K562 (cell line): ENCODE results near the gene ARHGAP12. TPM values are rescaled to one million over a fixed set of nuclear protein-coding genes. Genes with fewer than 3 reads are reported as not detected.

Experiments used
- ATAC-seq: fragments of 200-7000 bp; cut with Tn5 transposase; 3 replicates; pipeline ENCODE4 v1.9.1; 2020; ENCODE audit warnings: moderate library complexity
- BruUV-seq: library from RNA; stranded (reverse); fragments of 400-500 nt; replicated peaks from 2 replicates; lab custom pipeline; 2021; lab: Mats Ljungman, UMichigan
- CTCF ChIA-PET: fragments of 300-600 bp; formaldehyde crosslinking; extraction: SDS; loops from one replicate; lab custom pipeline; 2021; ENCODE audit warnings: low intra/inter-chr PET ratio; lab: Yijun Ruan, JAX
- POLR2A ChIA-PET: fragments of 300-600, 350-650 bp; sonication (Branson Sonifier 250); formaldehyde crosslinking; extraction: SDS; loops from one replicate; lab custom pipeline; 2021; ENCODE audit warnings: antibody characterized with exemption, inconsistent platforms; lab: Yijun Ruan, JAX
- DNase-seq, 4 experiments: peaks; one replicate each; pipeline versions ENCODE4 v3.0.0 to v3.0.0-alpha.2; 2011 to 2018; ENCODE audit warnings: low spot score in 3 of 4, mixed read lengths in 3 of 4; ENCODE audit errors: extremely low read depth in 1 of 4
- FAIRE-seq: peaks from 2 replicates; lab custom pipeline; 2011; peaks lifted over from hg19 to GRCh38; lab: Jason Lieb, UNC
- H2AFZ ChIP-seq: 2 replicates; pipeline ENCODE4 v1.6.0; 2011; ENCODE audit warnings: low read depth, low read length, control low read depth, inconsistent platforms
- H3K27ac ChIP-seq: fragments of 200-600 bp; 3 replicates; pipeline ENCODE4 v1.8.0; 2011; ENCODE audit warnings: low read depth, mild to moderate bottlenecking, control low read depth, inconsistent platforms, low read length, moderate library complexity, mixed read lengths; ENCODE audit errors: extremely low read depth
- H3K27me3 ChIP-seq, 2 experiments: fragments of 300-600 bp in 1 of 2; 2 replicates in 1 of 2; 3 replicates in 1 of 2; pipeline versions ENCODE4 v1.6.0 to v1.8.0; 2011; ENCODE audit warnings: inconsistent platforms in 2 of 2, low read length in 2 of 2, mild to moderate bottlenecking in 1 of 2, mixed read lengths in 1 of 2, moderate library complexity in 1 of 2; ENCODE audit not compliant: control insufficient read depth in 2 of 2, insufficient read depth in 2 of 2
- H3K36me3 ChIP-seq: fragments of 300-600 bp; 3 replicates; pipeline ENCODE4 v1.8.0; 2011; ENCODE audit warnings: mild to moderate bottlenecking, low read length, inconsistent platforms; ENCODE audit not compliant: control insufficient read depth, insufficient read depth
- H3K4me1 ChIP-seq, 2 experiments: fragments of 200-600 bp in 1 of 2; replicated peaks in 1 of 2; 2 replicates in 1 of 2; 3 replicates in 1 of 2; pipeline versions ENCODE4 v1.5.1 to v1.8.0; 2011; ENCODE audit warnings: inconsistent platforms in 2 of 2, low read length in 2 of 2, mild to moderate bottlenecking in 1 of 2, mixed read lengths in 1 of 2, moderate library complexity in 1 of 2; ENCODE audit not compliant: control insufficient read depth in 2 of 2, insufficient read depth in 2 of 2
- H3K4me2 ChIP-seq: 2 replicates; pipeline ENCODE4 v1.6.1; 2011; ENCODE audit warnings: low read length, control low read depth, inconsistent platforms, mixed read lengths; ENCODE audit not compliant: insufficient read depth
- H3K4me3 ChIP-seq: fragments of 200-600 bp; sonication (generic), shearing (Covaris generic); 2 replicates; pipeline ENCODE4 v1.5.1; 2016; ENCODE audit warnings: control low read depth, inconsistent platforms
- H3K79me2 ChIP-seq: fragments of 200-600 bp; 3 replicates; pipeline ENCODE4 v1.8.0; 2011; ENCODE audit warnings: low read length, inconsistent platforms; ENCODE audit not compliant: control insufficient read depth, insufficient read depth
- H3K9ac ChIP-seq, 2 experiments: 2 replicates each; pipeline versions ENCODE4 v1.6.0 to v1.6.1; 2011; ENCODE audit warnings: low read depth in 2 of 2, low read length in 2 of 2, control low read depth in 1 of 2, inconsistent platforms in 1 of 2, mild to moderate bottlenecking in 1 of 2, mixed read lengths in 1 of 2; ENCODE audit not compliant: insufficient read depth in 1 of 2
- H3K9me1 ChIP-seq: one replicate; pipeline ENCODE4 v1.6.0; 2011; ENCODE audit warnings: inconsistent platforms, mild to moderate bottlenecking, low read length, moderate library complexity; ENCODE audit not compliant: control insufficient read depth, insufficient read depth
- H3K9me3 ChIP-seq: replicated peaks from 2 replicates; pipeline ENCODE4 v1.5.1; 2011; ENCODE audit warnings: low read depth, low read length, inconsistent platforms; ENCODE audit not compliant: control insufficient read depth, insufficient read depth
- H4K20me1 ChIP-seq: replicated peaks from 2 replicates; pipeline ENCODE4 v1.6.1; 2011; ENCODE audit warnings: low read length, inconsistent platforms, mixed read lengths; ENCODE audit not compliant: control insufficient read depth, insufficient read depth
- BCLAF1 ChIP-seq, 2 experiments: fragments of 450-650 bp in 1 of 2; IDR thresholded peaks; 2 replicates each; pipeline ENCODE4 v1.6.1; 2011 to 2017; ENCODE audit warnings: low read depth in 2 of 2, antibody characterized with exemption in 1 of 2, borderline replicate concordance in 1 of 2, low read length in 1 of 2, mild to moderate bottlenecking in 1 of 2, mixed read lengths in 1 of 2; ENCODE audit not compliant: control insufficient read depth in 1 of 2
- CBX8 ChIP-seq: fragments of 200-600 bp; sonication (generic); IDR thresholded peaks from 2 replicates; pipeline ENCODE4 v1.6.1; 2012; ENCODE audit warnings: borderline replicate concordance, mixed run types, low read depth, mild to moderate bottlenecking, moderate library complexity, mixed read lengths, low read length, control low read depth, inconsistent platforms; ENCODE audit not compliant: poor library complexity, severe bottlenecking; ENCODE audit errors: extremely low read depth
- CEBPB ChIP-seq: fragments of 450-650 bp; IDR thresholded peaks from 2 replicates; pipeline ENCODE4 v1.6.1; 2016; ENCODE audit warnings: missing genetic modification characterization, missing compliant biosample characterization
- CHCHD3 ChIP-seq: fragments of 250-450 bp; sonication (Bioruptor Pico); IDR thresholded peaks from 2 replicates; pipeline ENCODE4 v2.1.2; 2022; ENCODE audit warnings: mild to moderate bottlenecking
- CHD4 ChIP-seq: fragments of 200-600 bp; sonication (generic); IDR thresholded peaks from 3 replicates; pipeline ENCODE4 v1.6.1; 2012; ENCODE audit warnings: low read depth, mild to moderate bottlenecking, mixed read lengths, low read length, inconsistent platforms; ENCODE audit not compliant: insufficient read depth, insufficient replicate concordance, poor library complexity, severe bottlenecking
- ESRRA ChIP-seq: fragments of 450-650 bp; IDR thresholded peaks from 2 replicates; pipeline ENCODE4 v1.6.1; 2014; ENCODE audit warnings: low read depth, mild to moderate bottlenecking, moderate library complexity, borderline replicate concordance
- KDM2B ChIP-seq: fragments of 250-450 bp; sonication (Bioruptor Pico); IDR thresholded peaks from 2 replicates; pipeline ENCODE4 v1.8.0; 2021; ENCODE audit warnings: mild to moderate bottlenecking, moderate library complexity
- NONO ChIP-seq, 2 experiments: fragments of 200-400 bp in 1 of 2; fragments of 450-650 bp in 1 of 2; formaldehyde crosslinking in 1 of 2; IDR thresholded peaks; 2 replicates each; pipeline ENCODE4 v1.6.1; 2017; ENCODE audit warnings: low read depth in 2 of 2, mild to moderate bottlenecking in 2 of 2, moderate library complexity in 2 of 2, low read length in 1 of 2
- NRF1 ChIP-seq, 2 experiments: fragments of 450-650 bp; IDR thresholded peaks in 1 of 2; conservative IDR thresholded peaks in 1 of 2; 2 replicates each; pipeline ENCODE4 v1.6.1; 2014; ENCODE audit warnings: mild to moderate bottlenecking in 2 of 2
- RBM15 ChIP-seq: fragments of 200-400 bp; formaldehyde crosslinking; IDR thresholded peaks from 2 replicates; pipeline ENCODE4 v1.6.1; 2018; ENCODE audit warnings: mild to moderate bottlenecking, low read length, moderate library complexity; ENCODE audit not compliant: insufficient read depth
- SIRT6 ChIP-seq: IDR thresholded peaks from one replicate; pipeline ENCODE4 v1.6.1; 2012; ENCODE audit warnings: low read depth, mild to moderate bottlenecking, control low read depth, inconsistent platforms, low read length, moderate library complexity
- UBTF ChIP-seq, 2 experiments: IDR thresholded peaks; 2 replicates each; pipeline ENCODE4 v1.6.1; 2012; ENCODE audit warnings: improper control_type of control experiment in 2 of 2, low read depth in 2 of 2, low read length in 2 of 2, borderline replicate concordance in 1 of 2
- ZNF282 ChIP-seq: sonication (generic); formaldehyde crosslinking; IDR thresholded peaks from 2 replicates; pipeline ENCODE4 v1.8.1; 2023; ENCODE audit warnings: missing genetic modification reagents
- WGBS: fragments of 100-300 bp; shearing (Covaris generic); methylation state at CpG from one replicate; pipeline ENCODE4 v1.1.6; 2016; ENCODE audit warnings: low coverage, mixed read lengths; ENCODE audit not compliant: insufficient coverage; ENCODE audit errors: missing lambda C conversion rate; 5-methylcytosine and 5-hydroxymethylcytosine counted together
- in situ Hi-C: fragments of 300-500 bp; cut with MboI; formaldehyde crosslinking; loops from 4 replicates; pipeline ENCODE4 v1.15.0; 2018; ENCODE audit warnings: inconsistent platforms, mixed read lengths
- intact Hi-C: fragments of 100-400 bp; cut with micrococcal nuclease; formaldehyde crosslinking; loops from 2 replicates; pipeline ENCODE4 v1.14.2; 2022
- polyA plus RNA-seq, 8 experiments: library from polyadenylated mRNA; depleted of rRNA in 4 of 8; stranded (reverse) in 5 of 8; unstranded in 3 of 8; fragments of >200 nt; fragmentation: Nextera tagmentation in 2 of 8; fragmentation: Illumina TruSeq in 1 of 8; extraction: Ambion mirVana in 2 of 8; extraction: Trizol in 1 of 8; gene quantifications; 2 replicates each; pipeline versions ENCODE4 v1.2.1 to v1.2.3, GENCODE V29; 2011 to 2014; ENCODE audit warnings: inconsistent platforms in 1 of 8, missing spikeins in 1 of 8
- total RNA-seq, 7 experiments: library from RNA; depleted of rRNA in 6 of 7; stranded (reverse); fragments of >200 nt in 6 of 7; fragmentation: Illumina TruSeq in 2 of 7; extraction: Trizol in 2 of 7; gene quantifications; 2 replicates each; pipeline versions ENCODE4 v1.2.1 to v1.2.3, GENCODE V29; 2011 to 2021; ENCODE audit warnings: low replicate concordance in 1 of 7
- TF ChIP-seq, protein P1 (sequence below): IDR thresholded peaks from 3 replicates; pipeline ENCODE4 v1.6.1; 2011; ENCODE audit warnings: borderline replicate concordance, mild to moderate bottlenecking; ENCODE audit not compliant: insufficient read length, insufficient read depth

Gene ARHGAP12
- total and polyA plus RNA-seq, 9 of the 15 experiments (the other 6 are each of a cell fraction or from before 2014, with no cell fraction given), result 4.4 to 18.7 (median 10.1) TPM

- H3K9ac ChIP-seq, result no peak overlapping the region
- no peak for TF ChIP-seq CBX8
- TF ChIP-seq KDM2B (CRISPR knock-in tag), result no peak
- no peak for TF ChIP-seq ESRRA
- no peak for TF ChIP-seq RBM15
- no peak for TF ChIP-seq NONO (IDR thresholded peaks at IDR 0.05; ENCODE audit: low read depth in 2 of 2, low read length in 1 of 2)
- TF ChIP-seq ZNF282, result no peak
- TF ChIP-seq CEBPB, result no peak
- TF ChIP-seq UBTF (IDR thresholded peaks at IDR 0.05; ENCODE audit: borderline replicate concordance in 1 of 2, low read depth in 2 of 2, low read length in 2 of 2), result no peak
- no peak for TF ChIP-seq BCLAF1 (IDR thresholded peaks at IDR 0.05; ENCODE audit: borderline replicate concordance in 1 of 2, control insufficient read depth in 1 of 2, low read depth in 2 of 2, low read length in 1 of 2)
- no peak for TF ChIP-seq NRF1 (conservative IDR thresholded peaks at IDR 0.05 in 1 of 2, IDR thresholded peaks at IDR 0.05 in 1 of 2)
- no peak for TF ChIP-seq CHD4
- TF ChIP-seq SIRT6, result no peak
- TF ChIP-seq, protein P1, sequence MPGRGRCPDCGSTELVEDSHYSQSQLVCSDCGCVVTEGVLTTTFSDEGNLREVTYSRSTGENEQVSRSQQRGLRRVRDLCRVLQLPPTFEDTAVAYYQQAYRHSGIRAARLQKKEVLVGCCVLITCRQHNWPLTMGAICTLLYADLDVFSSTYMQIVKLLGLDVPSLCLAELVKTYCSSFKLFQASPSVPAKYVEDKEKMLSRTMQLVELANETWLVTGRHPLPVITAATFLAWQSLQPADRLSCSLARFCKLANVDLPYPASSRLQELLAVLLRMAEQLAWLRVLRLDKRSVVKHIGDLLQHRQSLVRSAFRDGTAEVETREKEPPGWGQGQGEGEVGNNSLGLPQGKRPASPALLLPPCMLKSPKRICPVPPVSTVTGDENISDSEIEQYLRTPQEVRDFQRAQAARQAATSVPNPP, result no peak
- TF ChIP-seq CHCHD3, result no peak
- TF ChIP-seq, all 486 proteins: peak for 0
- Histone ChIP-seq H3K4me1 (peaks cover 5 to 10% of the 10 kb centered on the region in 2 experiments; a peak in 4 of 5 replicates), H3K36me3 (no peaks in the 10 kb centered on the region), H2AFZ (no peak overlapping the region), H3K9me1 (no peaks in the 10 kb centered on the region), H3K27me3 (peaks cover 21 to 48% of the 10 kb centered on the region in 2 experiments; a peak in 4 of 5 replicates), H3K4me2 (no peak overlapping the region), H4K20me1 (peaks cover 3% of the 10 kb centered on the region; the same call in 1 of the 2 replicates), H3K79me2 (no peaks in the 10 kb centered on the region), H3K9me3 (no peaks in the 10 kb centered on the region), H3K27ac (no peak overlapping the region), H3K4me3 (no peak overlapping the region)
- ATAC-seq, result no peak
- BruUV-seq, result no TSS peak
- no peak for DNase-seq
- in situ Hi-C loops, result no loop called here
- CTCF ChIA-PET, result no interaction called here
- POLR2A ChIA-PET, result interaction anchor here (0.6 to 0.9 kb wide), 2 partner anchors 8 to 331 kb away, joined by 3 read pairs; no protein-coding TSS in a partner anchor
- 5% methylated on average over 11 of the region's 11 CpGs for WGBS
- FAIRE-seq, result no peak
- intact Hi-C loops, result no loop called here
Measured at GRCh38 chr10:31756729-31757110, 171.9 kb downstream of the ARHGAP12 start.
